Activated CD4-positive, alpha-beta T cell treated with anti-CD3 and anti-CD28 coated beads, Interleukin-2, amount 50 U/mL, for 16 hours (primary cell): ENCODE data around the gene MRPS27.
"Not testable (repeated sequence)": the region's sequence is repeated elsewhere in the genome, so short reads cannot be mapped to it uniquely, and the experiment has no call there.

Source experiments
- DNase-seq: peaks from one replicate; pipeline ENCODE4 v3.0.0-alpha.2; 2020

The MRPS27 gene

DNA sequence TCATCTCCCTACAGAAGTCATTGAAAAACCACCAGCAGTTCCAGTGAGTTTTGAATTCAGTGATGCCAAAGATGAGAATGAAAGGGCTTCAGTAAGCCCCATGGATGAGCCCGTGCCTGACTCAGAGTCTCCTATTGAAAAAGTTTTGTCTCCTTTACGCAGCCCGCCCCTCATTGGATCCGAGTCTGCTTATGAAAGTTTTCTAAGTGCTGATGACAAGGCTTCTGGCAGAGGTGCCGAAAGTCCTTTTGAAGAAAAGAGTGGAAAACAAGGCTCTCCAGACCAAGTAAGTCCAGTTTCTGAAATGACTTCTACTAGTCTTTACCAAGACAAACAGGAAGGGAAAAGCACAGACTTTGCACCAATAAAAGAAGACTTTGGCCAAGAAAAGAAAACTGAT is 122.6 kb downstream of the MRPS27 start:
- DNase-seq = no peak

DNA sequence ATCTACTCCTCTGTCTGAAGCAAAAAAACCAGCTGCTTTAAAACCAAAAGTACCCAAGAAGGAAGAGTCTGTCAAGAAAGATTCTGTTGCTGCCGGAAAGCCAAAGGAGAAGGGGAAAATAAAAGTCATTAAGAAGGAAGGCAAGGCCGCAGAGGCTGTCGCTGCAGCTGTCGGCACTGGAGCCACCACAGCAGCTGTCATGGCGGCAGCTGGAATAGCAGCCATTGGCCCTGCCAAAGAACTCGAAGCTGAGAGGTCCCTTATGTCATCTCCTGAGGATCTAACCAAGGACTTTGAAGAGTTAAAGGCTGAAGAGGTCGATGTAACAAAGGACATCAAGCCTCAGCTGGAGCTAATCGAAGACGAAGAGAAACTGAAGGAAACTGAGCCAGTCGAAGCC is 124.5 kb downstream of the MRPS27 start:
- DNase-seq = no peak

GRCh38 chr5:72194846-72195245 is 125.2 kb downstream of the MRPS27 start:
- DNase-seq = peak; percentile 82

GRCh38 chr5:72191404-72191803 is 128.6 kb downstream of the MRPS27 start:
- no peak for DNase-seq

DNA sequence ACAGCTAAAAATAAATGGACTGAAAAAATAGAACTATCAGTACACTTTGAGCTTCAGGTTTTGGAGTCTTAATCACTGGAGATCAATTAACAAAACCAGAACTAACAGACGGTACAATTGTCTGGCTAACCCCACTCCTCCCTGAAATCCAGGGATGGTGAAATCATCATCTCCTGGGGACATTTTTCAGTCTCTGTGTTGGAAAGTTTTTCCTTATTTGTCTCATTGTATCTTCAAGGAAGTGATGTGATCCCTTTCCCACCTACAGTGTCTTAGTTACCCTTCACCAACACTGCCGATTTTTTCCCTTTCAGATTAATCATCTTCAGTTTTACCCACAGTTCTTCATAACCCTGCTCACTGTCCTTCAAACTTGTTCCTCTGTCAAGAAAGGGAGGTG is 130.9 kb downstream of the MRPS27 start:
- no peak for DNase-seq

GRCh38 chr5:72188166-72188565 is 131.9 kb downstream of the MRPS27 start:
- no peak for DNase-seq

- DNase-seq = no peak
Observed at GRCh38 chr5:72187388-72188075, 132.5 kb downstream of the MRPS27 start.

DNA sequence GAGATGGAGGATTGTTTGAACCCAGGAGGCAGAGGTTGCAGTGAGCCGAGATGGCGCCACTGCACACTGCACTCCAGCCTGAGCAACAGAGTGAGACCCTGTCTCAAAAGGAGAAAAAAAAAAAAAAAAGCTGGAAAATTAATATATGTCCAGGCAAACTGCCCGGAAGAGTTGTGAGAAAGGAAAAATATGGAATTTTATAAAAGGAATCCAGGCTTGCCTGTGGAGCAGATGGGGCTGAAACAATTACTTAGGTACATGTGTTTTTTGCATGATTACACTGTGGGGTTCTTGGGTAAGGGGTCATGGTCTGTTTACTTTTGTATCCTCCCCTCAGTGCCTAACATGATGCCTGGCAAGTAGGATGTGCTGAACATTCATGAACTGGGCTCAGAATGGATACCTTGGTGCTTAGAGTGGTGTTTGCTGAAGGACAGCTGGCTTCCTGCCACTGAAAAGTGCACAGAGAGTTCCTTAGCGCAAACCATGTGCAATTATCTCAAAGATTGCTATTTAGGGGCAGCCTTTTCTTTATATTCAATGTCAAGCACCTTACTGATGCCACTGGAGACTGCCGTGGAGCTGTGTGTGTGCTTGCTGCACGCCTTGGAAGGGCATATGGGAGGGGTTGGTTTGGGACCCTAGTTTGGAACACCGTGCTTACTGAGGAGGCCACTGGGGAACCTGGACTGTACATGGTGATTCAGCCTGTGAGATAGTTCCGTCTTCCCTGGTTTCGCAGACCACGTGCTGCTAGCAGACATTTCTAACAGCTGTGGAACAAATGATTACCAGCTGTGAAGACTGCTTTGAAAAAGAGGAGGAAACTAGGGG is 134.3 kb downstream of the MRPS27 start:
- DNase-seq = no peak

DNA sequence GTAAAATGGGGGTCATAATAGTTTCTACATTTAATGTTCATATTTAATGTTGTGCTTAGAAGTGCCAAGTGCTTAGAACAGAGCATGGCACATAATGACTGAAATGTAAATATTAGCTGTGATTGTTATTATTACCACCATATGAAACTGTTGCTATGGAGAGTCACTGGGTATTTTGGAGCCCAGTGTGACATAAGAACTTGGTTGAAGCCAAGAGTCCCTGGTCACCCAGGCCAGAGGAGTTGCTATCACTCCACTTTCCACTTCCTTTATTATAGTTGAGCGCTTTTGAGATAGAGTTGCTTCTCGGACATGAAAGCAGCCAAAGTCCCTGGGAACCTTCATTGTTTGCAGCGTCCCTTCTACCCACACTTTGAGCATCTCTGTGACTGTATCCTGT is 135.6 kb downstream of the MRPS27 start:
- no peak for DNase-seq

DNA sequence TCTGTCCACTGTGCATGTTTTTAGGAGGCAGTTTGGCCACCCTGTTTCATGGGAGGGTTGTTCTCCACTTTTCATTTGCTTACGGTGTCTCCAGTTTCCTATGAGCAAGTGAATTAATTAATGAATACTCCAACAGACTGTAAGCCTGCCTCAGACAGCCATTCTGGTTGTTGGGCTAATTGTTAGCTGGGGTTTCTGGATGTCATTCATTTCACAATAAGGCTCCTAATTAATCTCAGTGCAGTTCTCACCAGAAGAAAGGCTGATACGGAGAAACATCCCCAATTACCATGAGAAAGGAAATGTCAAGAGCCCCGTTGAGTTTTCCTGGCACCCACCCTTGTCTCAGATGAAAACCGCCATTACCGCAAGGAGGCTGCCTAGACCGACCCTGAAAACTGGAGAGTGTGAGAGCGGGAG is 136.9 kb downstream of the MRPS27 start:
- DNase-seq = no peak

GRCh38 chr5:72182686-72183085 is 137.4 kb downstream of the MRPS27 start:
- DNase-seq = no peak

- no peak for DNase-seq
Observed at GRCh38 chr5:72180925-72181324, 139.1 kb downstream of the MRPS27 start.

DNA sequence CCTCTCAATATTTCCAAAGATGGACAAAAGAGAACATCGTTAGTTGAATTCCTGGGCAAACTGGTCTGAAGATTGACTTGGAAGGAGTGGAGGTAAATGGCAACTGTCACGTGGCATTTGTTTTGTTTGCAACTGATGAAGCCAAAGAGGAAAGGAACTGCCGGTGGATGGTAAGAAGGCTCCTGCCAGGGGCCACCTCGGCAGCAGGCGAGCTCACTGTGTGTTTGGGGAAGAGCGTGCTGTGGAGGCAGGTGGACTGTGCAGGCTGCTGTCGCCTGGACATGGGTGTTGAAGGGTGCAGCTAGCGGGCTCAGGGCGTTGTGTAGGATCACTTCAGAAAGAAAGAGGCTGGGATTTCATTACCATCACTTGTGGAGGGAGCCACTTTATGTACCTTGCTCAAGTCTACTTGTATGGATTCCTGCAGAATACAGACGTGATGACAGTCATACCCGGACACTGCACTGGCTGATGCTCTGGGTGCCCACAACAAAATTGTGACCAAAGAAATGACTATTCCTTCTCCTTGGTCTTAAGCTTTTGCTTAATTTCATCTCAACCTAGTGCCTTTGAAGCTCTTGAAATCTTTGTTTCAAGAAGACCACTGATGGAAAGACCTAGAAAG is 140.1 kb downstream of the MRPS27 start:
- no peak for DNase-seq

DNA sequence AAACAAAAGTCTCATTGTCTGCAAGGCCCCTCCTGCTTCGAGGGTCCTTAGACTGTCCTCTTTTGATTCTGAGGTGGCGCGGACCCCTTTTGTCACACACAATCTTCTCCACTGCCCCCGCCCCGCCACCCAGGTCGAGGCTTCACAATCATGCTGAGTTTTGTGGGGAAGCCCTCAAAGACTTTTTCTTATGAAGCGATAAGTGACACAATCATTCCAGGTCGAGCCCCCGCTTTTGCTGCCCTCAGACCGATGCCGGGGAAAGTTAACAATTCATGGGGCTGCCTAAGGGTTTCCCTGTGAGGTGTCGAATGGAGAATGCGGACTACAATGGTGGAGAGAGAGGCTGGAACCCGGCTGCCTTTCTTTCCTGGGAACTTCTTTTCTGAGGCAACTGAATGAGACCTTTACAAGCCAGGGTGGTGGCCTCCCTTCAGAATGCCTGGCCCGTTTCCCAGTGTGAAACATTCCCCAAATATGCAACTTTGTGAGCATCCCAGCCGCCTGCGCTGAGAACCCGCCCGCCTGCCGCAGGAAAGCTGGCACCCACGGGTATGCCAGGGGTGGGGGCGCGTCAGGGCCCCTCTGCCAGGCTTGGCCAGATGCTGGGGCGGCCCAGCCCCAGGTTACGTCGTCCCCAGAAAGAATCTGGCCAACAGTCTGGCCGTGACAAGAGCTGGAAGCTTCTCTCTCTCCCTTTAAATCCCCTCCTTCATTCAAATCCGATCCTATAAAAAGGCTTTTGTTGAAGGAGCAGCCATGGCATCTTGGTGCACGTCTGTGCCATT is 140.8 kb downstream of the MRPS27 start:
- no peak for DNase-seq

DNA sequence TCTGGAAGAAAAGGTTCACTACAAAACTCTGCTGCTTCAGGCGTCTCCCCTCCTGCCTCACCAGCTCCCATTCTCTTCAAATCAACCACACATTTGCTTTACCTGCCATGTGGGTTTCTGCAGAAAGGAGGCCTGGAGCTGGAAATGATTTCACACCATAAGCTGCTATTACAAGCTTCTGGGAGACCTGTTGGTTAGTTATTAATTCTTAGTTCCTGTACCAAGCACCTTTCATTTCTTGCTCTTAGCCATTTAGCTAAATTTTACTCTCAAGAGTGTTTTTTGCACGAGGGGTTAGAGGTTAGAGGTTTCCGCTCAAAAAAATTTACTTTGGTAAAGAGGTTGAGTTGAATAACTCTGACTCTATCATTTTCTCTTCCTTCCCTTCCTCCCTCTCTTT is 142.5 kb downstream of the MRPS27 start:
- no peak for DNase-seq

- DNase-seq = no peak
Observed at GRCh38 chr5:72172786-72173185, 147.3 kb downstream of the MRPS27 start.

DNA sequence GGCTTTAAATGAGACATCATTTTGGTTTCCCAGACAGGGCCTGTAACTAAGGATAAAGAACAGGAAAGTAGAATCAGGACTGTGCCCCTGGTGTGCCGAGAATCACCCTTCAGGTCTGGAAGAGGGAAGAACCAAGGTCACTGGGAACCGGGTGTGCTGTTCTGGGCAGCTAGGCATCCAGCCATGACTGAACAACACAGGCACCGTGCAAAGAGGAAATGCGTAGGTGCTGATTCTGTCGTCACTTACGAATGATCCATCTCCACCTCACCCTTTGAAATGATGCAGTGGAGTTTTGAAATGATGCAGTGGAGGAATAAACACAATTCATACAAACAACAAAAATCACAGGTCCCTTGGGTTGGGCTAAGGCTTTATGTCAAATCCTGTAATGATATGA is 148.4 kb downstream of the MRPS27 start:
- peak; percentile 17 for DNase-seq

DNA sequence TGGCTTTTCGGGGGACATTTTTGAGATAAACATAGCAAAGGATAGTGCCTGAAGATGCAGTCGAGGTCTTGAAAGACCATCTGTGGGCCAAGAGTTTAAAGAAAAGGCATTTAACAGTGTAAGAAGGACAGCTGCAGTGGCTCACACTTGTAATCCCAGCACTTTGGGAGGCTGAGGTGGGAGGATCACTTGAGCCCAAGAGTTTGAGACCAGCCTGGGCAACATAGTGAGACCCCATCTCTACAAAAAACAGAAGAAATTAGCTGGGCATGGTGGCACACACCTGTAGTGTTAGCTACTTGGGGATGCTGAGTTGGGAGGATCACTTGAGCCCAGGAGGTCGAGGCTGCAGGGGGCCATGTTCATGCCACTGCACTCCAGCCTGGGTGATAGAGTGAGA is 148.9 kb downstream of the MRPS27 start:
- not testable (repeated sequence) for DNase-seq

GRCh38 chr5:72170101-72170500 is 149.9 kb downstream of the MRPS27 start:
- no peak for DNase-seq
